HepG2 (cell line): ENCODE results near the gene CCT7. TPM values are rescaled to one million over a fixed set of nuclear protein-coding genes. Genes with fewer than 3 reads are reported as not detected.

ENCODE experiments used
- BHLHE40 ChIP-seq: IDR thresholded peaks from 2 replicates; pipeline ENCODE4 v1.6.1; 2011; ENCODE audit warnings: low read length, improper control_type of control experiment
- DMAP1 ChIP-seq: IDR thresholded peaks from 2 replicates; pipeline ENCODE4 v1.6.1; 2016
- DNMT1 ChIP-seq: sonication (generic); formaldehyde crosslinking; IDR thresholded peaks from 2 replicates; pipeline ENCODE4 v1.5.1; 2020; ENCODE audit warnings: mild to moderate bottlenecking, missing genetic modification reagents
- DPF2 ChIP-seq: sonication (generic); formaldehyde crosslinking; IDR thresholded peaks from 2 replicates; pipeline ENCODE4 v1.4.0; 2020; ENCODE audit warnings: mild to moderate bottlenecking, low read depth, missing genetic modification reagents, borderline replicate concordance
- FOXA3 ChIP-seq: IDR thresholded peaks from 2 replicates; pipeline ENCODE4 v1.6.1; 2016; ENCODE audit warnings: missing genetic modification reagents, missing compliant biosample characterization
- GABPA ChIP-seq, 2 experiments: IDR thresholded peaks; 2 replicates each; pipeline ENCODE4 v1.6.1; 2011 to 2016; ENCODE audit warnings: low read depth in 2 of 2, low read length in 1 of 2, missing biosample characterization in 1 of 2, missing genetic modification characterization in 1 of 2
- HINFP ChIP-seq: sonication (generic); formaldehyde crosslinking; IDR thresholded peaks from 2 replicates; pipeline ENCODE4 v1.4.0; 2020; ENCODE audit warnings: low read depth, mild to moderate bottlenecking, missing genetic modification reagents
- NCOA5 ChIP-seq: sonication (generic); formaldehyde crosslinking; IDR thresholded peaks from 2 replicates; pipeline ENCODE4 v1.4.0; 2020; ENCODE audit warnings: missing genetic modification reagents
- PHF5A ChIP-seq: IDR thresholded peaks from one replicate; pipeline ENCODE4 v1.6.1; 2018; ENCODE audit warnings: low read depth, missing genetic modification reagents; ENCODE audit not compliant: unreplicated experiment
- POGZ ChIP-seq: sonication (generic); formaldehyde crosslinking; IDR thresholded peaks from 2 replicates; pipeline ENCODE4 v1.4.0; 2020; ENCODE audit warnings: mild to moderate bottlenecking, missing genetic modification reagents
- RARG ChIP-seq: sonication (generic); formaldehyde crosslinking; IDR thresholded peaks from 2 replicates; pipeline ENCODE4 v1.4.0; 2020; ENCODE audit warnings: low read depth, mild to moderate bottlenecking, missing genetic modification reagents
- RCOR2 ChIP-seq: IDR thresholded peaks from 2 replicates; pipeline ENCODE4 v1.6.1; 2016; ENCODE audit warnings: missing biosample characterization, missing genetic modification reagents
- RELA ChIP-seq: sonication (generic); formaldehyde crosslinking; IDR thresholded peaks from 2 replicates; pipeline ENCODE4 v1.4.0; 2020; ENCODE audit warnings: missing genetic modification reagents
- SKI ChIP-seq: fragments of 450-650 bp; IDR thresholded peaks from one replicate; pipeline ENCODE4 v1.6.1; 2018; ENCODE audit warnings: mild to moderate bottlenecking; ENCODE audit not compliant: partially characterized antibody
- SOX6 ChIP-seq, 2 experiments: fragments of 450-650 bp in 1 of 2; sonication (generic) in 1 of 2; formaldehyde crosslinking in 1 of 2; IDR thresholded peaks; 2 replicates each; pipeline versions ENCODE4 v1.4.0 to v1.6.1; 2017 to 2020; ENCODE audit warnings: antibody characterized with exemption in 1 of 2, mild to moderate bottlenecking in 1 of 2, missing genetic modification reagents in 1 of 2
- U2AF1 ChIP-seq: fragments of 200-400 bp; formaldehyde crosslinking; optimal IDR thresholded peaks from 2 replicates; pipeline ENCODE3; 2017; ENCODE audit warnings: mild to moderate bottlenecking, low read depth, low read length
- YEATS2 ChIP-seq: sonication (generic); formaldehyde crosslinking; IDR thresholded peaks from 2 replicates; pipeline ENCODE4 v1.4.0; 2020; ENCODE audit warnings: missing genetic modification reagents, borderline replicate concordance
- ZBTB2 ChIP-seq: sonication (generic); formaldehyde crosslinking; IDR thresholded peaks from 2 replicates; pipeline ENCODE4 v1.8.0; 2022; ENCODE audit warnings: low read depth, missing genetic modification reagents
- ZFY ChIP-seq: sonication (generic); formaldehyde crosslinking; IDR thresholded peaks from 2 replicates; pipeline ENCODE4 v1.4.0; 2020; ENCODE audit warnings: missing genetic modification reagents
- ZNF280B ChIP-seq: sonication (generic); formaldehyde crosslinking; IDR thresholded peaks from 2 replicates; pipeline ENCODE4 v1.5.0; 2020; ENCODE audit warnings: missing genetic modification reagents, mild to moderate bottlenecking, borderline replicate concordance
- ZNF800 ChIP-seq: sonication (generic); formaldehyde crosslinking; IDR thresholded peaks from 2 replicates; pipeline ENCODE4 v1.4.0; 2020; ENCODE audit warnings: missing genetic modification reagents
- polyA plus RNA-seq, 8 experiments: library from polyadenylated mRNA; depleted of rRNA in 3 of 8; stranded (reverse) in 7 of 8; unstranded in 1 of 8; fragments of >200 nt; fragmentation: Illumina TruSeq in 4 of 8; extraction: Trizol in 4 of 8; gene quantifications; 2 replicates each; pipeline versions ENCODE4 v1.2.1 to v1.2.3, GENCODE V29; 2011 to 2016; ENCODE audit warnings: low read depth in 4 of 8, missing spikeins in 1 of 8, mixed read lengths in 1 of 8; ENCODE audit not compliant: insufficient read depth in 1 of 8
- total RNA-seq, 5 experiments: library from RNA; depleted of rRNA; stranded (reverse); fragments of >200 nt; fragmentation: Illumina TruSeq; extraction: Trizol; gene quantifications; 2 replicates each; pipeline ENCODE4 v1.2.3, GENCODE V29; 2016; ENCODE audit warnings: low read depth in 1 of 5
- TF ChIP-seq, protein P1 (sequence below): sonication (generic); formaldehyde crosslinking; IDR thresholded peaks from 2 replicates; pipeline ENCODE4 v1.9.0; 2022; ENCODE audit warnings: low read depth, missing genetic modification reagents

CCT7 gene
- total and polyA plus RNA-seq, 2 of the 13 experiments (the other 11 are each of a cell fraction or from before 2014, with no cell fraction given) = 347 to 517 TPM

DNA sequence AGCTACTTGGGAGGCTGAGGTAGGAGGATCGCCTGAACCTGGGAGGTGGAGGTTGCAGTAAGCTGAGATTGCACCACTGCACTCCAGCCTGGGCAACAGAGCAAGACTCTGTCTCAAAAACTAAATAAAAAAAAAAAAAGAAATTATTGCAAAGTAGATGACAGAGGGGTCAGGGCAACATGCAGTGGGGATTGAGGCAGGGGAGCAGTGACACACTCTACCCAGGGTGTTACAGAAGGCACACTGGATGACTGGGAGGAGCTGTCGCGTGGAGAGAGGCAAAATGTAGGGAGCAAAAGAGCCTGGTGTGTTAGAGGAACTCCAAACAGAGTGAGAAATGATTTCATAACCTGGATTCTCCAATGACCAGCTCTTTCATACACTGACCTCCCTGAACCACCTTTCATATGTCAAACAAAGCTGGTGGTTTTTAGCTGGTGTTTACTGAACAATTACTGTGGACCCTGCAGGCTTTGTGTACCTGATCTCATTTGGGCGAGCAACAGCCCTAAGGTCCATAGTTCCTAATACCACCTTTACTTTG lies 28.1 kb downstream of the CCT7 start (continued):
- TF ChIP-seq HINFP (CRISPR knock-in tag) (no peak; the same call in 1 of the 2 replicates), PHF5A (CRISPR knock-in tag) (peak; percentile 88), NCOA5 (CRISPR knock-in tag) (no peak), ZNF800 (CRISPR knock-in tag) (peak; percentile 46; the same call in 1 of the 2 replicates), ZFY (no peak; the same call in 1 of the 2 replicates), U2AF1 (no peak), ZNF280B (no peak), RARG (CRISPR knock-in tag) (no peak), ZBTB2 (CRISPR knock-in tag) (no peak), GABPA (IDR thresholded peaks at IDR 0.05; ENCODE audit: low read depth, low read length) (no peak), GABPA (CRISPR knock-in tag; IDR thresholded peaks at IDR 0.05; ENCODE audit: low read depth) (0 out of 2 replicates have a peak, but pooled peaks have one; percentile 26), DMAP1 (CRISPR knock-in tag) (0 out of 2 replicates have a peak, but pooled peaks have one; percentile 52), YEATS2 (CRISPR knock-in tag) (peak; percentile 54; the same call in 1 of the 2 replicates), POGZ (CRISPR knock-in tag) (no peak; the same call in 1 of the 2 replicates), RCOR2 (CRISPR knock-in tag) (peak; percentile 77; the same call in 1 of the 2 replicates), FOXA3 (CRISPR knock-in tag) (peak; percentile 97), BHLHE40 (no peak), DNMT1 (CRISPR knock-in tag) (no peak), SOX6 (IDR thresholded peaks at IDR 0.05) (no peak), SOX6 (CRISPR knock-in tag; IDR thresholded peaks at IDR 0.05) (peak; percentile 97), RELA (CRISPR knock-in tag) (no peak), SKI (peak; percentile 46), DPF2 (CRISPR knock-in tag) (peak; percentile 79; the same call in 1 of the 2 replicates)
- TF ChIP-seq, protein P1, sequence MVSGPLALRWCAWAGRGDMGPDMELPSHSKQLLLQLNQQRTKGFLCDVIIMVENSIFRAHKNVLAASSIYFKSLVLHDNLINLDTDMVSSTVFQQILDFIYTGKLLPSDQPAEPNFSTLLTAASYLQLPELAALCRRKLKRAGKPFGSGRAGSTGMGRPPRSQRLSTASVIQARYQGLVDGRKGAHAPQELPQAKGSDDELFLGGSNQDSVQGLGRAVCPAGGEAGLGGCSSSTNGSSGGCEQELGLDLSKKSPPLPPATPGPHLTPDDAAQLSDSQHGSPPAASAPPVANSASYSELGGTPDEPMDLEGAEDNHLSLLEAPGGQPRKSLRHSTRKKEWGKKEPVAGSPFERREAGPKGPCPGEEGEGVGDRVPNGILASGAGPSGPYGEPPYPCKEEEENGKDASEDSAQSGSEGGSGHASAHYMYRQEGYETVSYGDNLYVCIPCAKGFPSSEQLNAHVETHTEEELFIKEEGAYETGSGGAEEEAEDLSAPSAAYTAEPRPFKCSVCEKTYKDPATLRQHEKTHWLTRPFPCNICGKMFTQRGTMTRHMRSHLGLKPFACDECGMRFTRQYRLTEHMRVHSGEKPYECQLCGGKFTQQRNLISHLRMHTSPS = peak; percentile 72; the same call in 1 of the 2 replicates
